Head of caudate nucleus (tissue), 42 donors: Measurements from ENCODE around the gene POLR3C.

Experiments
- DNase-seq, 42 donors: peaks; one replicate each; pipeline versions ENCODE4 v3.0.0 to v3.0.0-alpha.2; 2020 to 2021; ENCODE audit warnings: mixed read lengths in 7 of 42
- intact Hi-C: fragments of 100-400 bp; cut with DNase I; formaldehyde crosslinking; loops from one replicate; pipeline ENCODE4 v1.15.0; 2022

POLR3C gene

DNA sequence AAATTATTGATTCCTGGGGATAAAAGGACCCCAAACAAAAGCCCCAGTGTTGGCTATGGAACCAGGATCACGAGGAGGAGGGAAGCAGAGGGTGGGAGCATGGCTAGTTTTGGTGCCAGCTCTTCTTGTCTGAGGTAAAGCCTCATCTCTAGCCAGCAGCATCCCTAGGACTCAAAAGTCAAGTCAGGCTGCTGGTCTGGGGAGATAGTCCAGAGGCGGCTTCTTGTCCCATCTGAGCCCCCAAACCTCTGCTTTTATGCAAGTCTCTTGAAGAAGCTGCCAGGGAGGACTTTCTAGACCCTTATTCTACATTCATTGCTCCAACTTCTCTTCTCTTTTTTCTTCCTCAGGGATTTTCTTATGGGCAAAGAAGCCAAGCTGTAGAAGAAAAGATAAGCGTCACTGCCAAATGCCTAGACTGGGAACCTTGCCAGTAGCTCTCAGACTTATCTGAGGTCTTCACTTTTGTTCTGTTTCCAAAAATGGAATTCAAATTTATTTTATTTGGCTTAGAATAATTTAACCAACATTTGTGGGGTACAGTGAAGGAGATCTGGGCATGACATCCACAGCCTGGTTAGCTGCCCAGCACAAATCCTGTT is 68.6 kb downstream of the POLR3C start:
- no peak for DNase-seq
- intact Hi-C loops, result loop anchor here (10.0 kb wide), 1 partner anchor 122 kb away; no protein-coding TSS in a partner anchor

DNA sequence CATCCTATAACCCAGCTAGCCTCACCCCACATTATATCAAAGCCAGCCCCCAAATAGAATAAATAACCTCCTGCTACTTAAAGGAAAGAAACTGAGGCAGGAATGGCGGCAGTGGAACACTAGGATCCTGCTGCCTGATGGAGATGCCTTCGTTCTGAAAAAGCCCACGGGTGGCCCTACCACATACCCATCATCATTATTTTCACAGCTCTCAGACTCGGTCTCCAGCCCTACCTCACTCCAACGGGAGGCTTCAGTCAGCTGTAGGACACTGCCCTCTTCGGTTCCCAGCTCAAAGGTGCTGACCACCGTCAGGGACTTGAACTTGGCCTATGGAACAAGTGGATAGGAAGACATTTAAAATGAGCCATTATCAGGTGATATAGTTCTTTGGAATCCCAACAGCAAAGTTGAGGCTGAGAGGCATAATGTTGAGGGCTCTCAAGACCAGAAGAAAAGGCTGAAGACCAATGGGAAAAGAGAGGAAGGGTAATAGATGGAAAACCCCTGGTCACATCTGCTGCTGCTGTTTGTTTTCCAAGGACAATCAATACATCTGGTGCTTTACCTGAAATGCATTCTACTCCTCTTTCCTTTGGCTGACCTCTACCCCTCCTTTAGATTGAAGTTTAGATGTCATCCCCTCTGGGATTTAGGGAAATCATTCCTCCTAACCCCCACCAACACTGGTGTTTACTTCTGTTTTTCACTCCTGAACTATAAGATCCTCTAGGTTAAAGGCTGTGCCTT is 69.5 kb downstream of the POLR3C start:
- intact Hi-C loops, result loop anchor here (10.0 kb wide), 1 partner anchor 121 kb away; no protein-coding TSS in a partner anchor
- DNase-seq, result no peak
